Neural cell (in vitro differentiated cells): ENCODE measurements around the gene KEL.

Experiments used
- EP300 ChIP-seq: fragments of 450-650 bp; conservative IDR thresholded peaks from 2 replicates; pipeline ENCODE4 v1.6.1; 2014; ENCODE audit warnings: antibody characterized with exemption, mild to moderate bottlenecking, moderate library complexity; ENCODE audit not compliant: poor library complexity, severe bottlenecking
- POLR2AphosphoS5 ChIP-seq: IDR thresholded peaks from 2 replicates; pipeline ENCODE4 v1.6.1; 2012

- TF ChIP-seq POLR2AphosphoS5 (no peak), EP300 (no peak)
Observed at GRCh38 chr7:142892951-142893350, 69.2 kb downstream of the KEL start.
